Liver (tissue), 9 donors: ENCODE data around the gene ARL3. TPM values are rescaled to one million over a fixed set of nuclear protein-coding genes. Genes with fewer than 3 reads are reported as not detected.

ENCODE experiments used
- DNase-seq: peaks from one replicate; pipeline ENCODE4 v3.0.0-alpha.2; 2017; ENCODE audit warnings: low spot score
- H3K27ac ChIP-seq, 2 donors: one replicate each; pipeline ENCODE4 v1.7.0; 2013; ENCODE audit warnings: inconsistent platforms in 2 of 2, low read length in 2 of 2, control low read depth in 1 of 2, low read depth in 1 of 2, mild to moderate bottlenecking in 1 of 2
- H3K27me3 ChIP-seq, 4 donors: one replicate each; pipeline versions ENCODE4 v1.6.1 to v1.7.0; 2013; ENCODE audit warnings: low read length in 3 of 4, inconsistent platforms in 1 of 4, mild to moderate bottlenecking in 1 of 4, moderate library complexity in 1 of 4; ENCODE audit not compliant: control insufficient read depth in 4 of 4, insufficient read depth in 4 of 4
- H3K36me3 ChIP-seq, 4 donors: one replicate each; pipeline versions ENCODE4 v1.6.1 to v1.7.0; 2013; ENCODE audit warnings: low read length in 3 of 4, mild to moderate bottlenecking in 3 of 4, low read depth in 1 of 4, moderate library complexity in 1 of 4; ENCODE audit not compliant: control insufficient read depth in 4 of 4, insufficient read depth in 3 of 4
- H3K4me1 ChIP-seq, 4 donors: one replicate each; pipeline versions ENCODE4 v1.6.1 to v1.7.0; 2013; ENCODE audit warnings: low read length in 3 of 4, mild to moderate bottlenecking in 3 of 4, moderate library complexity in 1 of 4; ENCODE audit not compliant: control insufficient read depth in 4 of 4, insufficient read depth in 4 of 4
- H3K4me3 ChIP-seq, 3 donors: one replicate each; pipeline versions ENCODE4 v1.6.1 to v1.7.0; 2013; ENCODE audit warnings: low read length in 3 of 3, control low read depth in 1 of 3, low read depth in 1 of 3, mild to moderate bottlenecking in 1 of 3
- H3K9ac ChIP-seq, 2 donors: one replicate each; pipeline ENCODE4 v1.7.0; 2013; ENCODE audit warnings: low read length in 2 of 2, mild to moderate bottlenecking in 2 of 2, moderate library complexity in 2 of 2, control low read depth in 1 of 2, low read depth in 1 of 2
- H3K9me3 ChIP-seq, 4 donors: one replicate each; pipeline versions ENCODE4 v1.6.1 to v1.7.0; 2013; ENCODE audit warnings: low read length in 3 of 4; ENCODE audit not compliant: control insufficient read depth in 4 of 4
- ATF3 ChIP-seq: IDR thresholded peaks from 2 replicates; pipeline ENCODE4 v1.6.1; 2016; ENCODE audit warnings: antibody characterized with exemption
- CTCF ChIP-seq: fragments of 150-350 bp; IDR thresholded peaks from 2 replicates; pipeline ENCODE4 v1.5.1; 2017; ENCODE audit warnings: improper control_type of control experiment, low read depth, low read length; ENCODE audit not compliant: missing input control
- EGR1 ChIP-seq, 2 donors: IDR thresholded peaks; 2 replicates each; pipeline ENCODE4 v1.6.1; 2016 to 2018; ENCODE audit warnings: antibody characterized with exemption in 2 of 2, low read depth in 2 of 2
- FOXA1 ChIP-seq: IDR thresholded peaks from 2 replicates; pipeline ENCODE4 v1.6.1; 2016; ENCODE audit warnings: antibody characterized with exemption
- FOXA2 ChIP-seq: IDR thresholded peaks from 2 replicates; pipeline ENCODE4 v1.6.1; 2016; ENCODE audit warnings: antibody characterized with exemption
- GABPA ChIP-seq, 2 donors: IDR thresholded peaks in 1 of 2; conservative IDR thresholded peaks in 1 of 2; 2 replicates each; pipeline ENCODE4 v1.6.1; 2016; ENCODE audit warnings: antibody characterized with exemption in 2 of 2, mild to moderate bottlenecking in 1 of 2, moderate library complexity in 1 of 2
- HNF4A ChIP-seq, 2 donors: conservative IDR thresholded peaks; 2 replicates each; pipeline ENCODE4 v1.6.1; 2016; ENCODE audit warnings: antibody characterized with exemption in 2 of 2, mild to moderate bottlenecking in 2 of 2
- JUND ChIP-seq, 2 donors: IDR thresholded peaks; 2 replicates each; pipeline ENCODE4 v1.6.1; 2016; ENCODE audit warnings: antibody characterized with exemption in 2 of 2
- MAX ChIP-seq: IDR thresholded peaks from 2 replicates; pipeline ENCODE4 v1.6.1; 2016; ENCODE audit warnings: antibody characterized with exemption
- NR2F2 ChIP-seq: IDR thresholded peaks from 2 replicates; pipeline ENCODE4 v1.6.1; 2016; ENCODE audit warnings: antibody characterized with exemption
- RAD21 ChIP-seq, 2 donors: IDR thresholded peaks; 2 replicates each; pipeline ENCODE4 v1.6.1; 2016; ENCODE audit warnings: antibody characterized with exemption in 2 of 2, mild to moderate bottlenecking in 2 of 2
- REST ChIP-seq: IDR thresholded peaks from 2 replicates; pipeline ENCODE4 v1.6.1; 2016; ENCODE audit warnings: antibody characterized with exemption, mild to moderate bottlenecking
- RXRA ChIP-seq, 2 donors: IDR thresholded peaks; 2 replicates each; pipeline ENCODE4 v1.6.1; 2017 to 2018; ENCODE audit warnings: antibody characterized with exemption in 2 of 2, mild to moderate bottlenecking in 1 of 2
- SP1 ChIP-seq: IDR thresholded peaks from 2 replicates; pipeline ENCODE4 v1.6.1; 2018; ENCODE audit warnings: antibody characterized with exemption, mild to moderate bottlenecking
- TAF1 ChIP-seq: conservative IDR thresholded peaks from 2 replicates; pipeline ENCODE4 v1.6.1; 2016; ENCODE audit warnings: antibody characterized with exemption, mild to moderate bottlenecking
- YY1 ChIP-seq: IDR thresholded peaks from 2 replicates; pipeline ENCODE4 v1.6.1; 2016; ENCODE audit warnings: antibody characterized with exemption, mild to moderate bottlenecking
- WGBS: extraction: QIAGEN DNeasy Blood & Tissue Kit; methylation state at CpG from one replicate; pipeline ENCODE4 v1.1.7; 2013; 5-methylcytosine and 5-hydroxymethylcytosine counted together
- polyA plus RNA-seq, 2 donors: library from polyadenylated mRNA; stranded (reverse) in 1 of 2; unstranded in 1 of 2; fragments of 200-250 nt in 1 of 2; fragments of >200 nt in 1 of 2; fragmentation: Nextera tagmentation in 1 of 2; extraction: Ambion mirVana in 1 of 2; gene quantifications; one replicate each; pipeline versions ENCODE4 v1.2.1 to v1.2.3, GENCODE V29; 2013 to 2015
- total RNA-seq, 2 donors: library from RNA; depleted of rRNA; stranded (reverse); fragments of >200 nt; gene quantifications; one replicate each; pipeline ENCODE4 v1.2.3, GENCODE V29; 2014
- TF ChIP-seq, protein P1 (sequence below): IDR thresholded peaks from 2 replicates; pipeline ENCODE4 v1.6.1; 2016; ENCODE audit warnings: antibody characterized with exemption
- donor health status: healthy.
- donor health status: healthy.
- donor health status: healthy.
- donor health status: healthy.
- donor health status: healthy.

Gene ARL3
- total and polyA plus RNA-seq, 4 donors = 1.0 to 2.5 (median 2.3) TPM

DNA sequence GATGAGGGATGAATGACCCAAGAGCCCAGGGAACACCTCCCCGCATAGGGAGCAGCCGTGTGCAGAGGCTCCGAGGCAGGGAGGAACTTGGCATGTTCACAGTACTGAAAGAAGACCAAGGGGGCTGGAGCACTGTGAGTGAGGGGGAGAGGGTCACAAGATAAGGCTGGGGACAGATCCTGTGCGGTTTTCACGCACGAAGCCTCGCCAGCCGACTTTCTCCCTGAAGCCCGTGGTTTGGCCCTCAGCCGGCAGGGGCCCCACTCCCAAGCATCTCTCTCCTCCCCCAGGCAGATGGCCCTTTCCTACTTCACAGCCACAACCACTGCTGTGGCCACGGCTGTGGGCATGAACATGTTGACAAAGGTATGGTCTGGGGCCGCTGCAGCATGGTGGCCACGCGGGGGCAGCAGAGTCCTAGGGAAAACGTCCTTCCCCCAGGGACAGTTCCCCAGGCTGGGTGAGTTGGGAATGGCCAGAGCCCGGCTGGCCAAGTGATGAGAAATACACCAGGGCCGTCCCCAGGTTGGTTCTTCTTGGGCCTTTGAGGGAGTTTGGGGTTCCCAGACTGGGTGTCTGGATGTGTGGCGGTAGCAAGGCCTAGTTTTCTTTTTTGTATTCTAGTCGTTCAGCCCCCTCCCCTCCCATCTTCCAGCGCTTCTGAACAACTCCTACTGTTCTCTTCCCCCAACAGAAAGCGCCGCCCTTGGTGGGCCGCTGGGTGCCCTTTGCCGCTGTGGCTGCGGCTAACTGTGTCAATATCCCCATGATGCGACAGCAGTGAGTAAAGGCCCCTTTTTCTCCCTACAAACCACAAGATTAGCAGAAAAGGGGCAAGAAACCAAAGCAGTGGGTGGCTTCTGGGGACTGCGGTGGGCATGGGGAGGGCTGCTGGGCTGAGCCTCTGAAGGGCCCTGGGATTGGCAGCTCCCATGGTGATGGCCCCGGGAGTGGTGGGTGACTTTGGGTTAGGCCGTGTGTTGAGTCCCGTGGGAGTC lies 15.1 kb upstream of the ARL3 start:
- peaks cover 0 to 22% (median 8%) of the 10 kb centered on the region in 4 donors for H3K36me3 ChIP-seq
- H3K4me3 ChIP-seq = no peak overlapping the region
- TF ChIP-seq JUND (IDR thresholded peaks at IDR 0.05) = no peak
- peak; percentile 94 for TF ChIP-seq CTCF
- peak; percentile 72 for TF ChIP-seq FOXA2
- no peak for TF ChIP-seq SP1
- TF ChIP-seq REST = no peak
- TF ChIP-seq RXRA (IDR thresholded peaks at IDR 0.05) = peak in 1 of 2 donors; percentile 22
- TF ChIP-seq RAD21 (IDR thresholded peaks at IDR 0.05) = peak; percentile 95 to 98
- TF ChIP-seq ATF3 = peak; percentile 24
- TF ChIP-seq MAX = no peak
- WGBS = 57% methylated on average over 30 of the region's 30 CpGs
- peak overlapping the region in 1 of 2 donors; percentile 4 for H3K9ac ChIP-seq
- peaks cover 0 to 7% (median 2%) of the 10 kb centered on the region in 4 donors for H3K4me1 ChIP-seq
- DNase-seq = peak; percentile 85
- H3K27me3 ChIP-seq = no peaks in the 10 kb centered on the region
- no peaks in the 10 kb centered on the region for H3K9me3 ChIP-seq
- peak overlapping the region in 1 of 2 donors; percentile 1 for H3K27ac ChIP-seq

DNA sequence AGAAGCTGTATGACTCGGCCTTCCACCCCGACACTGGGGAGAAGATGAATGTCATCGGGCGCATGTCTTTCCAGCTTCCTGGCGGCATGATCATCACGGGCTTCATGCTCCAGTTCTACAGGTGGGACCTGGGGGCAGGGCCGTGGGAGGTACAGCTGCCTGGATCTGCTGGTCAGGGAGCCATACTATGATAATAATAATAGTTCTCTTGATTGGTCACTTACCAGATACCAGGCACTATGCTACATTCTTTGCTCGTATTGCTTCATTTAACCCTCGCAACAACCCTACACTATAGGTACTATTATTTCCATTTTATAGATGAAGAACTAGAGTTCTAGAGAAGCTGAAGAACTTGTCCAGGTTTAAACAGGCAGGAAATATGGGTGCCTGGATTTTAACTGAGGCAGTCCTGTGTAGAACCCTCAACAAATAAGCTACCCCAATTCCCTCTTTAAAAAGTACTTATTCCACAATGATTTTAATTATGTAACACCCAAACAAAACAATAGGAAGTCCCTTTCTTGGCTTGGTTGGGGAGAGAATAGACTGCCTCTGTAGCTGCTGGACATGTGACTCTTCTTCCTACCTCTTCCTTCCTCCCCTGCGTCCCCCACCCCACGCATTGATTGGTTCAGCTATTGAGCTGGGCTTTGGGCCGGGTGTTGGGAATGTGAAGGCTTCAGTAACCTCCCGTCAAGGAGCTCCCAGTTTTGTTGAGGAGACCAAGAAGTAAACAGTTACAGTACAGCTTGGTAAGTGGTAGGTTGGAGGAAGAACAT lies 13.0 kb upstream of the ARL3 start:
- H3K4me3 ChIP-seq = no peak overlapping the region
- no peaks in the 10 kb centered on the region for H3K27me3 ChIP-seq
- peak overlapping the region in 1 of 2 donors; percentile 9 for H3K9ac ChIP-seq
- peaks cover 0 to 14% (median 6%) of the 10 kb centered on the region in 4 donors for H3K36me3 ChIP-seq
- no peak overlapping the region for H3K27ac ChIP-seq
- H3K9me3 ChIP-seq = no peaks in the 10 kb centered on the region
- DNase-seq = no peak
- H3K4me1 ChIP-seq = peaks cover 0 to 5% (median 2%) of the 10 kb centered on the region in 4 donors
- WGBS = 81% methylated on average over 13 of the region's 13 CpGs
- TF ChIP-seq, protein P1, sequence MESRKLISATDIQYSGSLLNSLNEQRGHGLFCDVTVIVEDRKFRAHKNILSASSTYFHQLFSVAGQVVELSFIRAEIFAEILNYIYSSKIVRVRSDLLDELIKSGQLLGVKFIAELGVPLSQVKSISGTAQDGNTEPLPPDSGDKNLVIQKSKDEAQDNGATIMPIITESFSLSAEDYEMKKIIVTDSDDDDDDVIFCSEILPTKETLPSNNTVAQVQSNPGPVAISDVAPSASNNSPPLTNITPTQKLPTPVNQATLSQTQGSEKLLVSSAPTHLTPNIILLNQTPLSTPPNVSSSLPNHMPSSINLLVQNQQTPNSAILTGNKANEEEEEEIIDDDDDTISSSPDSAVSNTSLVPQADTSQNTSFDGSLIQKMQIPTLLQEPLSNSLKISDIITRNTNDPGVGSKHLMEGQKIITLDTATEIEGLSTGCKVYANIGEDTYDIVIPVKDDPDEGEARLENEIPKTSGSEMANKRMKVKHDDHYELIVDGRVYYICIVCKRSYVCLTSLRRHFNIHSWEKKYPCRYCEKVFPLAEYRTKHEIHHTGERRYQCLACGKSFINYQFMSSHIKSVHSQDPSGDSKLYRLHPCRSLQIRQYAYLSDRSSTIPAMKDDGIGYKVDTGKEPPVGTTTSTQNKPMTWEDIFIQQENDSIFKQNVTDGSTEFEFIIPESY = no peak
- no peak for TF ChIP-seq HNF4A (conservative IDR thresholded peaks at IDR 0.05)
- no peak for TF ChIP-seq FOXA1
- no peak for TF ChIP-seq NR2F2
- TF ChIP-seq MAX = no peak
- no peak for TF ChIP-seq JUND (IDR thresholded peaks at IDR 0.05)
- no peak for TF ChIP-seq TAF1
- no peak for TF ChIP-seq FOXA2
- no peak for TF ChIP-seq EGR1 (IDR thresholded peaks at IDR 0.05; ENCODE audit: low read depth in 2 of 2)
- no peak for TF ChIP-seq RXRA (IDR thresholded peaks at IDR 0.05)
- no peak for TF ChIP-seq SP1
- no peak for TF ChIP-seq GABPA (IDR thresholded peaks at IDR 0.05 in 1 of 2, conservative IDR thresholded peaks at IDR 0.05 in 1 of 2)
- TF ChIP-seq YY1 = no peak
